ENCODE measurements around the gene SCGB3A1.

- no peak for TF ChIP-seq CTCF (IDR thresholded peaks at IDR 0.05 in 8 of 11, conservative IDR thresholded peaks at IDR 0.05 in 3 of 11)
- no peak for TF ChIP-seq POLR2AphosphoS5 (IDR thresholded peaks at IDR 0.05)
Observed at GRCh38 chr5:180625791-180626660, 34.7 kb upstream of the SCGB3A1 start.
